Thyroid gland (tissue), 4 donors: ENCODE data around the gene DUSP22. TPM values are rescaled to one million over a fixed set of nuclear protein-coding genes. Genes with fewer than 3 reads are reported as not detected.

ENCODE experiments used
- DNase-seq, 2 donors: peaks; one replicate each; pipeline ENCODE4 v3.0.0-alpha.2; 2019
- H3K27ac ChIP-seq, 3 donors: fragments of 200-600 bp; sonication (generic); 1 replicate in 2 of 3; 2 replicates in 1 of 3; pipeline ENCODE4 v1.5.1; 2016 to 2019; ENCODE audit warnings: mild to moderate bottlenecking in 1 of 3, moderate library complexity in 1 of 3
- H3K27me3 ChIP-seq: fragments of 200-600 bp; sonication (generic); one replicate; pipeline ENCODE4 v1.5.1; 2019
- H3K36me3 ChIP-seq, 2 donors: fragments of 200-600 bp; sonication (generic); one replicate each; pipeline ENCODE4 v1.5.1; 2016 to 2019
- H3K4me1 ChIP-seq, 2 donors: fragments of 200-600 bp; sonication (generic); one replicate each; pipeline ENCODE4 v1.5.1; 2017 to 2019
- H3K4me3 ChIP-seq, 3 donors: fragments of 200-600 bp; sonication (generic); replicated peaks in 1 of 3; 1 replicate in 2 of 3; 2 replicates in 1 of 3; pipeline ENCODE4 v1.5.1; 2016; ENCODE audit warnings: mild to moderate bottlenecking in 1 of 3
- H3K9me3 ChIP-seq: fragments of 200-600 bp; sonication (generic); one replicate; pipeline ENCODE4 v1.5.1; 2017
- POLR2A ChIP-seq, 2 donors: fragments of 450-650 bp; IDR thresholded peaks; one replicate each; pipeline ENCODE4 v1.6.1; 2017; ENCODE audit warnings: antibody characterized with exemption in 2 of 2, mild to moderate bottlenecking in 2 of 2, moderate library complexity in 1 of 2
- WGBS, 2 donors: methylation state at CpG; one replicate each; pipeline ENCODE4 v1.1.5; 2017; 5-methylcytosine and 5-hydroxymethylcytosine counted together
- intact Hi-C: fragments of 100-400 bp; cut with DNase I; formaldehyde crosslinking; loops from one replicate; pipeline ENCODE4 v1.15.1; 2023
- total RNA-seq, 4 donors: library from RNA; depleted of rRNA; stranded (reverse); fragments of >200 nt; gene quantifications; one replicate each; pipeline ENCODE4 v1.2.3, GENCODE V29; 2016
- TF ChIP-seq, protein P1 (sequence below), 6 experiments: fragments of 200-600 bp in 3 of 6; fragments of 450-650 bp in 3 of 6; sonication (generic) in 3 of 6; IDR thresholded peaks; one replicate each; pipeline ENCODE4 v1.5.1; 2016 to 2019; ENCODE audit warnings: antibody characterized with exemption in 6 of 6, mild to moderate bottlenecking in 2 of 6, inconsistent platforms in 1 of 6, moderate library complexity in 1 of 6

Gene DUSP22
- total RNA-seq, 4 donors from 2014 or later, result 40.4 to 68.8 (median 59.4) TPM

- DNase-seq, result no peak
- H3K27ac ChIP-seq, result no peak overlapping the region
- no peaks in the 10 kb centered on the region for H3K9me3 ChIP-seq
- peaks cover 4% of the 10 kb centered on the region for H3K27me3 ChIP-seq
- TF ChIP-seq, protein P1, sequence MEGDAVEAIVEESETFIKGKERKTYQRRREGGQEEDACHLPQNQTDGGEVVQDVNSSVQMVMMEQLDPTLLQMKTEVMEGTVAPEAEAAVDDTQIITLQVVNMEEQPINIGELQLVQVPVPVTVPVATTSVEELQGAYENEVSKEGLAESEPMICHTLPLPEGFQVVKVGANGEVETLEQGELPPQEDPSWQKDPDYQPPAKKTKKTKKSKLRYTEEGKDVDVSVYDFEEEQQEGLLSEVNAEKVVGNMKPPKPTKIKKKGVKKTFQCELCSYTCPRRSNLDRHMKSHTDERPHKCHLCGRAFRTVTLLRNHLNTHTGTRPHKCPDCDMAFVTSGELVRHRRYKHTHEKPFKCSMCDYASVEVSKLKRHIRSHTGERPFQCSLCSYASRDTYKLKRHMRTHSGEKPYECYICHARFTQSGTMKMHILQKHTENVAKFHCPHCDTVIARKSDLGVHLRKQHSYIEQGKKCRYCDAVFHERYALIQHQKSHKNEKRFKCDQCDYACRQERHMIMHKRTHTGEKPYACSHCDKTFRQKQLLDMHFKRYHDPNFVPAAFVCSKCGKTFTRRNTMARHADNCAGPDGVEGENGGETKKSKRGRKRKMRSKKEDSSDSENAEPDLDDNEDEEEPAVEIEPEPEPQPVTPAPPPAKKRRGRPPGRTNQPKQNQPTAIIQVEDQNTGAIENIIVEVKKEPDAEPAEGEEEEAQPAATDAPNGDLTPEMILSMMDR (IDR thresholded peaks at IDR 0.05), result no peak
- TF ChIP-seq POLR2A (IDR thresholded peaks at IDR 0.05), result no peak
- no peak overlapping the region for H3K4me3 ChIP-seq
- 90 to 91% methylated on average over 8 of the region's 8 CpGs for WGBS, 2 donors
- no peaks in the 10 kb centered on the region for H3K4me1 ChIP-seq
- no peaks in the 10 kb centered on the region for H3K36me3 ChIP-seq
- intact Hi-C loops, result no loop called here
Observed at GRCh38 chr6:279341-280029, 12.8 kb upstream of the DUSP22 start.

DNA sequence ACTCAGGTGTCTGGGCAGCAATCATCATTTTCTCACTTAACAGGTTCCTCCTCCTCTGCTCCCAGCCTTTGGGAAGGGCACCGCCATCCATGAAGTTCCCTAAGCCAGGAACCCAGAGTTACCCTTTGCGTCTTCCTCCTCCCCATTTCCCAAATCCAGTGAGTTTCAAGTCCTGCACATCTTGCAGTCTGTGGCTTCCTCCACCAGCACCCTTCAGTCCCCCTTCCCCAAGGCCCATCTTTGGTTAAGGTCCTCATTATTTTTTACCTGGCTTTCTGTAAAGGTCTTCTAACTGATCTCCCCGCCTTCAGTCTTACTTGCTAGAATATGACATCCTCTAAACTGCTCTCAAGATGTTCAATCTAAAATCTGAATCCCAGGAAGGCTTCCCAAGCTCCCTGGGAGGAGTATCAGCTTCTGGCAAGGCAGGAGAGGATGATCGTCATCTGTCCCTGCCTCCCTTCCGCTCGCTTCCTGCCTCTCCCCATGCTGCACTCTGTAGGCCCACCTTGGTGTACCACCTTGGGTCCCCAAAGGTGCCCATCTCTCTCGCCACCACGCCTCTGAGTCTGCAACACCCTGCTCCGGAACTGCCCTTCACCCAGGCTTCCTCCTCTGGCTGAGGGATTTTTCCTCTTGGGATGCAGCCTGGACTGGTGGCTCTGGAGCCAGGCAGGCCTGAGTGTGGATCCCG, 11.4 kb upstream of the DUSP22 start:
- WGBS, 2 donors, result 89 to 92% methylated on average over 10 of the region's 10 CpGs
- H3K4me1 ChIP-seq, result no peaks in the 10 kb centered on the region
- H3K9me3 ChIP-seq, result no peaks in the 10 kb centered on the region
- no peak for DNase-seq
- H3K36me3 ChIP-seq, result no peaks in the 10 kb centered on the region
- H3K4me3 ChIP-seq, result no peak overlapping the region
- H3K27ac ChIP-seq, result no peak overlapping the region
- intact Hi-C loops, result no loop called here
- TF ChIP-seq, protein P1 (IDR thresholded peaks at IDR 0.05), result no peak
- no peak for TF ChIP-seq POLR2A (IDR thresholded peaks at IDR 0.05)
- H3K27me3 ChIP-seq, result peaks cover 4% of the 10 kb centered on the region

GRCh38 chr6:281469-282103, 10.7 kb upstream of the DUSP22 start:
- Histone ChIP-seq H3K4me1 (no peaks in the 10 kb centered on the region), H3K27me3 (peaks cover 4% of the 10 kb centered on the region), H3K27ac (no peak overlapping the region), H3K9me3 (no peaks in the 10 kb centered on the region), H3K36me3 (no peaks in the 10 kb centered on the region), H3K4me3 (no peak overlapping the region)
- intact Hi-C loops, result no loop called here
- no peak for DNase-seq
- WGBS, 2 donors, result 90% methylated on average over 7 of the region's 7 CpGs
- TF ChIP-seq POLR2A (IDR thresholded peaks at IDR 0.05), result no peak
- TF ChIP-seq, protein P1 (IDR thresholded peaks at IDR 0.05), result no peak

GRCh38 chr6:282177-282866, 10.0 kb upstream of the DUSP22 start:
- Histone ChIP-seq H3K36me3 (no peaks in the 10 kb centered on the region), H3K4me3 (no peak overlapping the region), H3K27ac (no peak overlapping the region), H3K4me1 (no peaks in the 10 kb centered on the region), H3K9me3 (no peaks in the 10 kb centered on the region), H3K27me3 (peaks cover 4% of the 10 kb centered on the region)
- 89 to 91% methylated on average over 19 of the region's 19 CpGs for WGBS, 2 donors
- TF ChIP-seq POLR2A (IDR thresholded peaks at IDR 0.05), result no peak
- TF ChIP-seq, protein P1 (IDR thresholded peaks at IDR 0.05), result no peak
- DNase-seq, result no peak
- intact Hi-C loops, result no loop called here
